GM18858 (cell line): ENCODE data around the gene ZNF641.

Experiments used
- ATAC-seq: cut with Tn5 transposase; IDR thresholded peaks from one replicate; pipeline ENCODE4 v1.9.1; 2021; ENCODE audit not compliant: unreplicated experiment

Gene ZNF641

GRCh38 chr12:48350249-48351021 is at the start of gene ZNF641:
ZNF641 (minus strand) TSS chr12:48350919; CDS start chr12:48348090, 2,829 bp downstream.
- ATAC-seq, result peak; percentile 74

- no peak for ATAC-seq
Observed at GRCh38 chr12:48390026-48390425, 39.3 kb upstream of the ZNF641 start.

- no peak for ATAC-seq
Observed at GRCh38 chr12:48389409-48389808, 38.7 kb upstream of the ZNF641 start.

- ATAC-seq, result no peak
Observed at GRCh38 chr12:48388938-48389337, 38.2 kb upstream of the ZNF641 start.

- no peak for ATAC-seq
Observed at GRCh38 chr12:48388460-48388859, 37.7 kb upstream of the ZNF641 start.

- ATAC-seq, result no peak
Observed at GRCh38 chr12:48380596-48380995, 29.9 kb upstream of the ZNF641 start.

- ATAC-seq, result no peak
Observed at GRCh38 chr12:48379794-48380193, 29.1 kb upstream of the ZNF641 start.

GRCh38 chr12:48377646-48378045 is 26.9 kb upstream of the ZNF641 start:
- no peak for ATAC-seq

- ATAC-seq, result no peak
Observed at GRCh38 chr12:48374164-48374563, 23.4 kb upstream of the ZNF641 start.

- ATAC-seq, result no peak
Observed at GRCh38 chr12:48366131-48366530, 15.4 kb upstream of the ZNF641 start.

- no peak for ATAC-seq
Observed at GRCh38 chr12:48361664-48362339, 11.1 kb upstream of the ZNF641 start.

GRCh38 chr12:48358937-48359513 is 8.3 kb upstream of the ZNF641 start:
- no peak for ATAC-seq

- ATAC-seq, result no peak
Observed at GRCh38 chr12:48356041-48356768, 5.5 kb upstream of the ZNF641 start.

GRCh38 chr12:48352157-48352760 is 1.5 kb upstream of the ZNF641 start:
- ATAC-seq, result no peak

GRCh38 chr12:48351022-48351708 is 446 bp upstream of the ZNF641 start:
- ATAC-seq, result peak; percentile 27

GRCh38 chr12:48349471-48349870 is 1.2 kb downstream of the ZNF641 start:
- ATAC-seq, result no peak

- ATAC-seq, result no peak
Observed at GRCh38 chr12:48342980-48343379, 7.7 kb downstream of the ZNF641 start.

- ATAC-seq, result no peak
Observed at GRCh38 chr12:48340943-48341342, 9.8 kb downstream of the ZNF641 start.

- no peak for ATAC-seq
Observed at GRCh38 chr12:48339442-48340117, 11.1 kb downstream of the ZNF641 start.

- ATAC-seq, result no peak
Observed at GRCh38 chr12:48336564-48336963, 14.2 kb downstream of the ZNF641 start.
